CD4-positive, alpha-beta T cell treated with Interleukin-21 for 1 hour (primary cell): Measurements from ENCODE around the gene IKZF5.

Source experiments
- DNase-seq: peaks from one replicate; pipeline ENCODE4 v3.0.0-alpha.2; 2020

Gene IKZF5

GRCh38 chr10:122980209-122981065 is 28.2 kb downstream of the IKZF5 start, which contains the start of gene PSTK:
Gene PSTK, plus strand, starts transcription at chr10:122980401. Its CDS starts 79 bp downstream, at chr10:122980480.
- DNase-seq: peak; percentile 91

GRCh38 chr10:122974543-122975064 is 34.0 kb downstream of the IKZF5 start:
- DNase-seq: no peak

- DNase-seq: no peak
Measured at GRCh38 chr10:122974023-122974422, 34.6 kb downstream of the IKZF5 start.

DNA sequence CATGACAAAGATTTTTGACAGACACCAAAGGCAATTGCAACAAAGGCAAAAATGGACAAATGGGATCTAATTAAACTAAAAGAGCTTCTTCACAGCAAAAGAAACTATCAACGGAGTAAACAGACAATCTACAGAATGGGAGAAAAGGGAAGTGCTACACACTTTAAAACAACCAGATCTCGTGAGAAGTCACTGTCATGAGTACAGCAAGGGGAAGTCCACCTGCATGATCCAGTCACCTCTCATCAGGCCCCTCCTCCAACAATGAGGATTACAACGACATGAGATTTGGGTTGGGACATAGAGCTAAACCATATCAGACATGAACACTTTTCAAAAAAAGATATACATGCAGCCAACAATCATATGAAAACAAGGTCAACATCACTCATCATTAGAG is 39.9 kb downstream of the IKZF5 start:
- DNase-seq: no peak

GRCh38 chr10:122966879-122967278 is 41.7 kb downstream of the IKZF5 start:
- DNase-seq: no peak

GRCh38 chr10:122962405-122962804 is 46.2 kb downstream of the IKZF5 start:
- no peak for DNase-seq

DNA sequence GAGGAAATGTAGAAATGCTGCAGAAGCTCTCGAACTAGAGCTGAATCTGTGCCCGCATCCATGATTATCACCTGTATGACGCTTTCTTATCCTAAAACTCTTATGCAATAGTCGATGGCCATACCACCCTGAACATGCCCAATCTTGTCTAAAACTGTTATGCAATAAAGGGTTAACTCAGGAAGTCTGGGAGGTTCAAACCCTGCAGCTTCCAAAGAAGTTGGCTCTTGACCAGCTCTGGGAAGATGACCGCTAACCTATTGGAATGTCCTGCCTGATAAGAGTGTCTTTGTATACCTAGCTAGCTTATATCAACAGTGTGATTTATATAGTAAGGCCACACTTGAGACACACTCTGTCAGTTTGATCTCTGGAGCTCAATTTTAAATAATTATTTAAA is 51.1 kb downstream of the IKZF5 start:
- DNase-seq: no peak

DNA sequence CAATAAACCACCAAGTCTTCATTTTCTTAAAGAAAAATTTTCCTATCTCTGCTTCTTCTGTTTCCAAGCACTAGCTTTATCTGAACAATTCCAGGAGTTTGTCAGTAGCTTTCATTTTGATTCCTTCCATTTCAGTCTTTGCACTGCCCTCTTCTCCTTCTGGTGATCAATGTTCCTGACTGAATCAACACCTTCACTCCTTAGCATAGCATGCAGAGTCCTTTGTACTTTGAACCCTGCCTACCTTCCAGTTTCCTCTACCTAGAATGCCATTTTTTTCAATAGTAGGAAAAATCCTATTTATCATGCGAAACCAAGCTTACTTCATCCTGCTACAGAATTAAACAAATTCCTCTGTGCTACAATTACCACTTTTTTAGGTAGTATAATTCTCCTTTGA is 52.7 kb downstream of the IKZF5 start:
- no peak for DNase-seq

GRCh38 chr10:122954731-122955050 is 53.9 kb downstream of the IKZF5 start:
- no peak for DNase-seq

DNA sequence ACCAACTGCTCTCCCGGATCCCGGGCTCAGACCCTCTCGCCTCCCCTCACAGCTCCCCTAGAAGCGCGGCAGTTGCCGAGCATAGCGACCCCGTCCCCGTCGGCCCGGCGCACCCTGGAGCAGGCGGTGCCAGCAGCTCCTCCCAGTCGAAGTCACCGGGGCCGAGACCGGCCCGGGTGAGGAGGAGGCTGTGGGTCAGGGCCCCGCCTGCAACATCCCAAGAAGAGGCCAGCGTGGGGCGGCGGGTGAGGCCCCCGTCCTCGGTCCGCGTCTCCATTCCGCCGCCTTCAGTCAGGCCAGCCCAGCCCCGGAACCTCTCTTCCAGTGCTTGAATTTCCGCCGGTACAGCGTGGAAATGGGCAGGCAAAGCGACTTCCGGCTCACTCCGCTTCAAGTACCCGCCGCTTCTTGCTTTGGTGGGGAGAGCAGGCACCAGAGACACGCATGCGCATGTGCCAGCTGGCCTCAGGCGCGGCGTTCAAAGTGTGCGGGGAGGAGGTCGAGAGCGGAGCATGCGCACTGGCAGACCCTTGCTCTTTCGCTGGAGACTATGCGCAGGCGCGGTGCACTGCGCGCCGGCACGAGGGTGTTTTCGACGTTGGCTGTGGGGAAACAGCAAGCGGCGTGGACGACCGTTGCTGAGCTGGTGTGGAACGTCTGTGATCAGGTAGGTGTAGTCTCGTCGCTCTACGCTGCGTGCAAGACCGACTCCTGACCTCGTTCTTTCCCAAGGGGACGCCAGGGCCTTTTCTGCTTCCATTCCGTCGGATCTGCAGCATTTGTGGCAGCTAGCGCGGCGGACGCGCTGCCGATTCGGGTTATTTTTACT is 54.5 kb downstream of the IKZF5 start, which contains the start of gene C10orf88:
C10orf88 (minus strand) TSS at position 326 of the 829 bp plus-strand sequence; CDS start at position 277, 49 bp downstream.
- DNase-seq: peak; percentile 99

DNA sequence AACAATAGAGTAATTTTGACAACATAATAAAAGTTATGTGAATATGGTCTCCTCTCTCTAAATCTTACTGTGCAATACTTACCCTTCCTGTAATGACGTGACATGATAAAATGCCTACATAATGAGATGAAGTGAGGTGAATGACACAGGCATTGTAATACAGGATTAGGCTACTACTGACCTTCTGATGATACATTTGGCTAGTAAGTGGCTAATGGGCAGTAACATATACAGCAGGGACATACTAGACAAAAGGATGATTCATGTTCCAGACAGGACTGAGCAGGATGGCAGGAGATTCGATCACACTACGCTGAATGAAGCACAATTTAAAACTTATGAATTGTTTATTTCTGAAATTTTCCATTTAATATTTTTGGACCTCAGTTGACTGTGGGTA is 59.3 kb downstream of the IKZF5 start:
- DNase-seq: no peak
